HG02970 (cell line): ENCODE data around the gene PPM1G.

Experiments used
- ATAC-seq: cut with Tn5 transposase; IDR thresholded peaks from one replicate; pipeline ENCODE4 v1.9.1; 2021; ENCODE audit warnings: mild to moderate bottlenecking, moderate library complexity, moderate number of reproducible peaks; ENCODE audit not compliant: unreplicated experiment, low FRiP score

PPM1G gene

GRCh38 chr2:27336173-27336572 is 73.2 kb downstream of the PPM1G start:
- ATAC-seq, result no peak

- ATAC-seq, result no peak
These were observed 74.1 kb downstream of the PPM1G start for GRCh38 chr2:27335311-27335710.
